ENCODE data around the gene LRRC37A. TPM values are rescaled to one million over a fixed set of nuclear protein-coding genes. Genes with fewer than 3 reads are reported as not detected.
"Not testable (repeated sequence)": the region's sequence is repeated elsewhere in the genome, so short reads cannot be mapped to it uniquely, and the experiment has no call there.

LRRC37A gene
- total RNA-seq, 1 experiment from 2014 or later: 8.3 TPM

GRCh38 chr17:46259845-46260661, 34.9 kb upstream of the LRRC37A start:
- not testable (repeated sequence) for BruUV-seq (replicated peaks); H3K9me3 Mint-ChIP-seq (ENCODE audit: low read depth, unreplicated experiment); H3K27me3 Mint-ChIP-seq (ENCODE audit: unreplicated experiment)
- TF ChIP-seq CTCF (IDR thresholded peaks at IDR 0.05; ENCODE audit: unreplicated experiment): peak; percentile 83
- peak; percentile 83 for DNase-seq
- peaks cover 20% of the 10 kb centered on the region for H3K36me3 Mint-ChIP-seq (ENCODE audit: insufficient read depth, unreplicated experiment)
- peak overlapping the region; percentile 91 for H3K4me3 Mint-ChIP-seq (ENCODE audit: low read depth, unreplicated experiment)
- CTCF ChIA-PET: interaction anchor here (0.6 to 1.4 kb wide), 6 partner anchors 67 to 674 kb away, joined by 3 to 20 read pairs (median 3); partner anchors contain the start of gene KANSL1
- H3K4me1 Mint-ChIP-seq (ENCODE audit: low read depth, unreplicated experiment): peaks cover 21% of the 10 kb centered on the region
- intact Hi-C loops (cut with micrococcal nuclease; ENCODE audit: unreplicated experiment): loop anchor here (5.0 kb wide), 1 partner anchor 673 kb away; no protein-coding TSS in a partner anchor
- H3K27ac Mint-ChIP-seq (ENCODE audit: unreplicated experiment): peak overlapping the region; percentile 8

- CTCF ChIA-PET: interaction anchor here (0.6 kb wide), 1 partner anchor 244 kb away, joined by 5 read pairs; no protein-coding TSS in a partner anchor
- BruUV-seq (replicated peaks): no TSS peak
- Mint-ChIP-seq H3K27me3 (ENCODE audit: unreplicated experiment) (peaks cover 19% of the 10 kb centered on the region), H3K4me3 (ENCODE audit: low read depth, unreplicated experiment) (no peak overlapping the region), H3K4me1 (ENCODE audit: low read depth, unreplicated experiment) (peaks cover 37% of the 10 kb centered on the region), H3K27ac (ENCODE audit: unreplicated experiment) (no peak overlapping the region), H3K36me3 (ENCODE audit: insufficient read depth, unreplicated experiment) (peaks cover 35% of the 10 kb centered on the region), H3K9me3 (ENCODE audit: low read depth, unreplicated experiment) (no peaks in the 10 kb centered on the region)
- DNase-seq: no peak
- no peak for TF ChIP-seq CTCF (IDR thresholded peaks at IDR 0.05; ENCODE audit: unreplicated experiment)
- intact Hi-C loops (cut with micrococcal nuclease; ENCODE audit: unreplicated experiment): loop anchor here (5.0 kb wide), 1 partner anchor 675 kb away; no protein-coding TSS in a partner anchor
Observed at GRCh38 chr17:46262271-46262670, 32.7 kb upstream of the LRRC37A start.

- Mint-ChIP-seq H3K4me3 (ENCODE audit: low read depth, unreplicated experiment) (peak overlapping the region; percentile 33), H3K27me3 (ENCODE audit: unreplicated experiment) (peaks cover 32% of the 10 kb centered on the region), H3K9me3 (ENCODE audit: low read depth, unreplicated experiment) (no peaks in the 10 kb centered on the region), H3K36me3 (ENCODE audit: insufficient read depth, unreplicated experiment) (peaks cover 44% of the 10 kb centered on the region), H3K4me1 (ENCODE audit: low read depth, unreplicated experiment) (peaks cover 44% of the 10 kb centered on the region), H3K27ac (ENCODE audit: unreplicated experiment) (peak overlapping the region; percentile 71)
- peak; percentile 74 for DNase-seq
- CTCF ChIA-PET: interaction anchor here (0.6 to 0.7 kb wide), 2 partner anchors 22 to 1383 kb away, joined by 3 to 5 read pairs; no protein-coding TSS in a partner anchor
- intact Hi-C loops (cut with micrococcal nuclease; ENCODE audit: unreplicated experiment): loop anchor here (5.0 kb wide), 2 partner anchors 72 to 677 kb away; partner anchors contain the start of gene KANSL1
- TF ChIP-seq CTCF (IDR thresholded peaks at IDR 0.05; ENCODE audit: unreplicated experiment): no peak
- no TSS peak for BruUV-seq (replicated peaks)
Observed at GRCh38 chr17:46264456-46265198, 30.3 kb upstream of the LRRC37A start.

DNA sequence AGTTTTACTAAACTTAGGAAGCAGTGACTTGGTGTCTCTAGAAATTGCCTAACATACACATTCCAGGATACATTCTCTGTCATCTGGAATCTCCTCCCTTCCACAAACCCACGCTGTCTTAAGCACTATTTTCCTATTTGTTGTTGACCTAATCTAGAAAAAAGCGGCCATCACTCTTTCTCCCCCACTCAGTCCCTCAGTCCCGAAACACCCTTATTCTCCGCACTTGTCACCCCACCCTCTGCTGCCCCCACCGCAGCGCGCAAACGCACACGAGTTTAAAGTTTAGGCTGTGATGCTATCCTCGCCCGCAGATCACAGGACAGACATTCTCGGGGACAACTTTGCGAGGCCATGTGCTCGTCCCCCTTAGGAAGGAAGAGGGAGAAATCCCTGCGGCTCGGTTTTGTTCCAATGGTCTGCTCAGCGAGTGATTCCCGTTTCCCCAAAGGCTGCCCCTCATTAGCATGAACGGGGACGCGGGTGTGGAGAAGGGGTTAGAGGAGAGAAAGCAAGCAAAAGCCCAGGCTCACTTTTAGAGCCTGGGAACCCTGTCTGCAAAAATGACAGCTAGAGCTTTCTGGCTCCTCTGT, 28.8 kb upstream of the LRRC37A start:
- BruUV-seq (replicated peaks): TSS peak; percentile 54
- intact Hi-C loops (cut with micrococcal nuclease; ENCODE audit: unreplicated experiment): loop anchor here (5.0 kb wide), 1 partner anchor 74 kb away; the partner anchor contains the start of gene KANSL1
- peak overlapping the region; percentile 41 for H3K27ac Mint-ChIP-seq (ENCODE audit: unreplicated experiment)
- peak; percentile 39 for DNase-seq
- CTCF ChIA-PET: interaction anchor here (1.3 kb wide), 1 partner anchor 21 kb away, joined by 3 read pairs; no protein-coding TSS in a partner anchor
- peaks cover 42% of the 10 kb centered on the region for H3K4me1 Mint-ChIP-seq (ENCODE audit: low read depth, unreplicated experiment)
- H3K9me3 Mint-ChIP-seq (ENCODE audit: low read depth, unreplicated experiment): not testable (repeated sequence)
- peaks cover 32% of the 10 kb centered on the region for H3K27me3 Mint-ChIP-seq (ENCODE audit: unreplicated experiment)
- peak overlapping the region; percentile 71 for H3K4me3 Mint-ChIP-seq (ENCODE audit: low read depth, unreplicated experiment)
- peaks cover 33% of the 10 kb centered on the region for H3K36me3 Mint-ChIP-seq (ENCODE audit: insufficient read depth, unreplicated experiment)
